Stimulated activated CD4-positive, alpha-beta T cell treated with anti-CD3 and anti-CD28 coated beads, Interleukin-1b, Interleukin-23, amount 100 ng/mL, for 48 hours (primary cell): Measurements from ENCODE around the gene USP17L29.
"Not testable (repeated sequence)": the region's sequence is repeated elsewhere in the genome, so short reads cannot be mapped to it uniquely, and the experiment has no call there.

Experiments
- DNase-seq: peaks from one replicate; pipeline ENCODE4 v3.0.0-alpha.2; 2020

USP17L29 gene, protein sequence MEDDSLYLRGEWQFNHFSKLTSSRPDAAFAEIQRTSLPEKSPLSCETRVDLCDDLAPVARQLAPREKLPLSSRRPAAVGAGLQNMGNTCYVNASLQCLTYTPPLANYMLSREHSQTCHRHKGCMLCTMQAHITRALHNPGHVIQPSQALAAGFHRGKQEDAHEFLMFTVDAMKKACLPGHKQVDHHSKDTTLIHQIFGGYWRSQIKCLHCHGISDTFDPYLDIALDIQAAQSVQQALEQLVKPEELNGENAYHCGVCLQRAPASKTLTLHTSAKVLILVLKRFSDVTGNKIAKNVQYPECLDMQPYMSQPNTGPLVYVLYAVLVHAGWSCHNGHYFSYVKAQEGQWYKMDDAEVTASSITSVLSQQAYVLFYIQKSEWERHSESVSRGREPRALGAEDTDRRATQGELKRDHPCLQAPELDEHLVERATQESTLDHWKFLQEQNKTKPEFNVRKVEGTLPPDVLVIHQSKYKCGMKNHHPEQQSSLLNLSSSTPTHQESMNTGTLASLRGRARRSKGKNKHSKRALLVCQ

DNA sequence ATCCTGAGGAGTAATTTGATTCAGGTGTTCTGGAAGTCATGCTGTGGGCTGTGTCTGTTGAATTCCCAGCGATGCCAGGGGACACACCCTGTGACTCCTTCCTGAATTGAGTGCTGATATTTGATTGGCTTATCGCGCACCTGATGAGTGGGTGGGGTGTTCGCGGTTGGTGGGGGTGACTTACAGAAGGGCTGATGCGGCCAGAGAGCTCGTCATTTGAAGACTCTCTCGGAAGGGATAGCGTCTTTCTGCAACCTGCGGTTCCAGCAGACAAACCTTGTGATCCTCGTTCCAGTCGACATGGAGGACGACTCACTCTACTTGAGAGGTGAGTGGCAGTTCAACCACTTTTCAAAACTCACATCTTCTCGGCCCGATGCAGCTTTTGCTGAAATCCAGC lies at the start of gene USP17L29:
USP17L29 (plus strand) TSS at position 301 of the 400 bp plus-strand sequence; CDS start at position 301, 0 bp downstream.
- DNase-seq, result not testable (repeated sequence)

GRCh38 chr4:9324191-9324590 lies 29.2 kb upstream of the USP17L29 start:
- DNase-seq, result not testable (repeated sequence)

- DNase-seq, result not testable (repeated sequence)
Observed at GRCh38 chr4:9324865-9325264, 28.6 kb upstream of the USP17L29 start, which contains the start of gene USP17L24. TSS of gene USP17L24 (plus strand) at chr4:9325165. CDS start at chr4:9325165, 0 bp downstream.

DNA sequence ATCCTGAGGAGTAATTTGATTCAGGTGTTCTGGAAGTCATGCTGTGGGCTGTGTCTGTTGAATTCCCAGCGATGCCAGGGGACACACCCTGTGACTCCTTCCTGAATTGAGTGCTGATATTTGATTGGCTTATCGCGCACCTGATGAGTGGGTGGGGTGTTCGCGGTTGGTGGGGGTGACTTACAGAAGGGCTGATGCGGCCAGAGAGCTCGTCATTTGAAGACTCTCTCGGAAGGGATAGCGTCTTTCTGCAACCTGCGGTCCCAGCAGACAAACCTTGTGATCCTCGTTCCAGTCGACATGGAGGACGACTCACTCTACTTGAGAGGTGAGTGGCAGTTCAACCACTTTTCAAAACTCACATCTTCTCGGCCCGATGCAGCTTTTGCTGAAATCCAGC lies 23.8 kb upstream of the USP17L29 start, which contains the start of gene USP17L25:
USP17L25 (plus strand) TSS at position 301 of the 400 bp plus-strand sequence; CDS start at position 301, 0 bp downstream.
- not testable (repeated sequence) for DNase-seq

DNA sequence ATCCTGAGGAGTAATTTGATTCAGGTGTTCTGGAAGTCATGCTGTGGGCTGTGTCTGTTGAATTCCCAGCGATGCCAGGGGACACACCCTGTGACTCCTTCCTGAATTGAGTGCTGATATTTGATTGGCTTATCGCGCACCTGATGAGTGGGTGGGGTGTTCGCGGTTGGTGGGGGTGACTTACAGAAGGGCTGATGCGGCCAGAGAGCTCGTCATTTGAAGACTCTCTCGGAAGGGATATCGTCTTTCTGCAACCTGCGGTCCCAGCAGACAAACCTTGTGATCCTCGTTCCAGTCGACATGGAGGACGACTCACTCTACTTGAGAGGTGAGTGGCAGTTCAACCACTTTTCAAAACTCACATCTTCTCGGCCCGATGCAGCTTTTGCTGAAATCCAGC lies 19.1 kb upstream of the USP17L29 start, which contains the start of gene USP17L26:
USP17L26 (plus strand) TSS at position 301 of the 400 bp plus-strand sequence; CDS start at position 301, 0 bp downstream.
- DNase-seq, result not testable (repeated sequence)

DNA sequence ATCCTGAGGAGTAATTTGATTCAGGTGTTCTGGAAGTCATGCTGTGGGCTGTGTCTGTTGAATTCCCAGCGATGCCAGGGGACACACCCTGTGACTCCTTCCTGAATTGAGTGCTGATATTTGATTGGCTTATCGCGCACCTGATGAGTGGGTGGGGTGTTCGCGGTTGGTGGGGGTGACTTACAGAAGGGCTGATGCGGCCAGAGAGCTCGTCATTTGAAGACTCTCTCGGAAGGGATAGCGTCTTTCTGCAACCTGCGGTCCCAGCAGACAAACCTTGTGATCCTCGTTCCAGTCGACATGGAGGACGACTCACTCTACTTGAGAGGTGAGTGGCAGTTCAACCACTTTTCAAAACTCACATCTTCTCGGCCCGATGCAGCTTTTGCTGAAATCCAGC lies 14.3 kb upstream of the USP17L29 start, which contains the start of gene USP17L5:
USP17L5 (plus strand) TSS at position 301 of the 400 bp plus-strand sequence; CDS start at position 301, 0 bp downstream.
- DNase-seq, result not testable (repeated sequence)

GRCh38 chr4:9343848-9344247 lies 9.6 kb upstream of the USP17L29 start, which contains the start of gene USP17L27:
TSS of gene USP17L27 (plus strand) at chr4:9344148. CDS start at chr4:9344148, 0 bp downstream.
- not testable (repeated sequence) for DNase-seq

GRCh38 chr4:9348593-9348992 lies 4.8 kb upstream of the USP17L29 start, which contains the start of gene USP17L28:
TSS of gene USP17L28 (plus strand) at chr4:9348893. CDS start at chr4:9348893, 0 bp downstream.
- DNase-seq, result not testable (repeated sequence)

GRCh38 chr4:9350866-9351265 lies 2.6 kb upstream of the USP17L29 start:
- DNase-seq, result not testable (repeated sequence)

- not testable (repeated sequence) for DNase-seq
Observed at GRCh38 chr4:9362829-9363228, 9.4 kb downstream of the USP17L29 start, which contains the start of gene USP17L30. TSS of gene USP17L30 (plus strand) at chr4:9363129. CDS start at chr4:9363129, 0 bp downstream.

GRCh38 chr4:9379881-9380280 lies 26.4 kb downstream of the USP17L29 start:
- DNase-seq, result not testable (repeated sequence)

GRCh38 chr4:9381012-9381534 lies 27.6 kb downstream of the USP17L29 start:
- peak; percentile 66 for DNase-seq

GRCh38 chr4:9384126-9384525 lies 30.7 kb downstream of the USP17L29 start:
- DNase-seq, result no peak

- not testable (repeated sequence) for DNase-seq
Observed at GRCh38 chr4:9389001-9389400, 35.6 kb downstream of the USP17L29 start.
